Sigmoid colon (tissue), 4 donors: ENCODE data around the gene CTSE.

Experiments
- CTCF ChIP-seq, 4 experiments: fragments of 450-650 bp in 3 of 4; fragments of 200-600 bp in 1 of 4; IDR thresholded peaks; one replicate each; pipeline ENCODE4 v1.5.1; 2016 to 2019; ENCODE audit warnings: antibody characterized with exemption in 4 of 4, mild to moderate bottlenecking in 3 of 4, moderate library complexity in 2 of 4
- POLR2A ChIP-seq, 2 donors: fragments of 450-650 bp; IDR thresholded peaks; one replicate each; pipeline ENCODE4 v1.6.1; 2016; ENCODE audit warnings: antibody characterized with exemption in 2 of 2, mild to moderate bottlenecking in 2 of 2, moderate library complexity in 2 of 2
- POLR2AphosphoS5 ChIP-seq, 4 donors: sonication (generic); formaldehyde crosslinking; IDR thresholded peaks; one replicate each; pipeline ENCODE4 v1.6.1; 2017; ENCODE audit warnings: antibody characterized with exemption in 4 of 4

GRCh38 chr1:206036663-206037455 lies 13.2 kb upstream of the CTSE start:
- TF ChIP-seq POLR2AphosphoS5 (IDR thresholded peaks at IDR 0.05) (no peak), CTCF (IDR thresholded peaks at IDR 0.05) (no peak), POLR2A (IDR thresholded peaks at IDR 0.05) (no peak)
